ENCODE data around the gene ARGFX.
"Not testable (repeated sequence)": the region's sequence is repeated elsewhere in the genome, so short reads cannot be mapped to it uniquely, and the experiment has no call there.

Gene ARGFX

GRCh38 chr3:121598564-121598963, 30.8 kb downstream of the ARGFX start:
- DNase-seq (ENCODE audit: low read depth in 2 of 2, low spot score in 1 of 2): no peak

GRCh38 chr3:121599900-121600299, 32.2 kb downstream of the ARGFX start:
- DNase-seq (ENCODE audit: low read depth in 2 of 2, low spot score in 1 of 2): not testable (repeated sequence)

GRCh38 chr3:121601212-121601812, 33.6 kb downstream of the ARGFX start:
- no peak for DNase-seq (ENCODE audit: low read depth in 2 of 2, low spot score in 1 of 2)

GRCh38 chr3:121604759-121605158, 37.0 kb downstream of the ARGFX start:
- DNase-seq (ENCODE audit: low read depth in 2 of 2, low spot score in 1 of 2): no peak

- no peak for DNase-seq (ENCODE audit: low read depth in 2 of 2, low spot score in 1 of 2)
Measured at GRCh38 chr3:121606106-121606505, 38.4 kb downstream of the ARGFX start.
